ENCODE measurements around the gene SUN1.

SUN1 gene

GRCh38 chr7:879706-880105 is 47.4 kb downstream of the SUN1 start:
- no peak for DNase-seq

GRCh38 chr7:880450-880849 is 48.2 kb downstream of the SUN1 start:
- DNase-seq: no peak

GRCh38 chr7:881441-882234 is 49.4 kb downstream of the SUN1 start:
- no peak for DNase-seq

- no peak for DNase-seq
Observed at GRCh38 chr7:882336-883035, 50.2 kb downstream of the SUN1 start.

- no peak for DNase-seq
Observed at GRCh38 chr7:883055-884021, 51.1 kb downstream of the SUN1 start.

GRCh38 chr7:884191-885003 is 52.1 kb downstream of the SUN1 start:
- no peak for DNase-seq

- DNase-seq: no peak
Observed at GRCh38 chr7:885261-885892, 53.1 kb downstream of the SUN1 start.

GRCh38 chr7:885893-886625 is 53.8 kb downstream of the SUN1 start:
- no peak for DNase-seq

GRCh38 chr7:886626-887487 is 54.6 kb downstream of the SUN1 start:
- no peak for DNase-seq

GRCh38 chr7:887488-887820 is 55.2 kb downstream of the SUN1 start:
- no peak for DNase-seq

- DNase-seq: no peak
Observed at GRCh38 chr7:888081-889024, 56.1 kb downstream of the SUN1 start.

- DNase-seq: no peak
Observed at GRCh38 chr7:889025-889390, 56.7 kb downstream of the SUN1 start.

- no peak for DNase-seq
Observed at GRCh38 chr7:889391-889790, 57.1 kb downstream of the SUN1 start.

- no peak for DNase-seq
Observed at GRCh38 chr7:890868-891267, 58.6 kb downstream of the SUN1 start.

GRCh38 chr7:891291-891690 is 59.0 kb downstream of the SUN1 start:
- no peak for DNase-seq

- no peak for DNase-seq
Observed at GRCh38 chr7:891805-892204, 59.5 kb downstream of the SUN1 start.

- DNase-seq: no peak
Observed at GRCh38 chr7:892648-893593, 60.6 kb downstream of the SUN1 start.

- DNase-seq: no peak
Observed at GRCh38 chr7:893686-894085, 61.4 kb downstream of the SUN1 start.

Measured in activated gamma-delta T cell (primary cell).